Right atrium auricular region (tissue), 2 donors: ENCODE measurements around the gene ZNF69. TPM values are rescaled to one million over a fixed set of nuclear protein-coding genes. Genes with fewer than 3 reads are reported as not detected.

Experiments
- DNase-seq: peaks from one replicate; pipeline ENCODE4 v3.0.0-alpha.2; 2019; ENCODE audit warnings: low spot score
- H3K27ac ChIP-seq, 2 donors: fragments of 200-600 bp; sonication (generic); 1 replicate in 1 of 2; 2 replicates in 1 of 2; pipeline ENCODE4 v1.5.1; 2016 to 2019
- H3K27me3 ChIP-seq, 2 donors: fragments of 200-600 bp; sonication (generic); one replicate each; pipeline versions ENCODE4 v1.5.1 to v1.6.0; 2017 to 2019
- H3K36me3 ChIP-seq: fragments of 200-600 bp; sonication (generic); one replicate; pipeline ENCODE4 v1.5.1; 2016
- H3K4me1 ChIP-seq, 2 donors: fragments of 200-600 bp; sonication (generic); one replicate each; pipeline versions ENCODE4 v1.5.1 to v1.6.0; 2017 to 2019
- H3K4me3 ChIP-seq, 2 donors: fragments of 200-600 bp; sonication (generic); 1 replicate in 1 of 2; 2 replicates in 1 of 2; pipeline ENCODE4 v1.5.1; 2017 to 2019; ENCODE audit warnings: mild to moderate bottlenecking in 1 of 2, moderate library complexity in 1 of 2
- H3K9me3 ChIP-seq, 2 donors: fragments of 200-600 bp; sonication (generic); one replicate each; pipeline ENCODE4 v1.5.1; 2019
- CTCF ChIP-seq, 2 donors: fragments of 200-600 bp; sonication (generic); IDR thresholded peaks; one replicate each; pipeline ENCODE4 v1.5.1; 2019; ENCODE audit warnings: antibody characterized with exemption in 2 of 2
- total RNA-seq, 2 donors: library from RNA; depleted of rRNA; stranded (reverse); fragments of >200 nt; gene quantifications; one replicate each; pipeline ENCODE4 v1.1.0, GENCODE V29; 2016

Gene ZNF69
- total RNA-seq, 2 donors from 2014 or later = 4.2 to 6.3 TPM

- H3K9me3 ChIP-seq = peaks cover 46 to 77% of the 10 kb centered on the region in 2 donors
- TF ChIP-seq CTCF (IDR thresholded peaks at IDR 0.05) = no peak
- H3K4me3 ChIP-seq = no peak overlapping the region
- no peak overlapping the region for H3K27ac ChIP-seq
- DNase-seq = no peak
- no peaks in the 10 kb centered on the region for H3K27me3 ChIP-seq
- no peaks in the 10 kb centered on the region for H3K4me1 ChIP-seq
- peaks cover 46% of the 10 kb centered on the region for H3K36me3 ChIP-seq
These were observed 62.7 kb downstream of the ZNF69 start for GRCh38 chr19:11950312-11950711.

Other genes starting within 250 kb of the ZNF69 start
- 1 to 10 TPM; 2.6 to 4.0 TPM for gene ZNF823, start 148.8 kb upstream of the ZNF69 start, total RNA-seq
- 1 to 10 TPM; 2.0 to 3.4 TPM for gene ZNF441, start 120.8 kb upstream of the ZNF69 start, total RNA-seq
- 1 to 10 TPM; 1.6 to 6.2 TPM for gene ZNF491, start 89.3 kb upstream of the ZNF69 start, total RNA-seq
- gene ZNF440, start 73.5 kb upstream of the ZNF69 start, total RNA-seq = 1 to 10 TPM; 3.4 to 4.5 TPM
- 1 to 10 TPM; 2.6 to 4.6 TPM for gene ZNF439, start 39.1 kb upstream of the ZNF69 start, total RNA-seq
- 1 to 10 TPM; 4.4 to 5.2 TPM for gene ZNF700, start 37.3 kb downstream of the ZNF69 start, total RNA-seq
- gene ZNF763, start 77.3 kb downstream of the ZNF69 start, total RNA-seq = 1 to 10 TPM; 1.4 to 2.6 TPM
- 1 to 10 TPM; 4.4 to 5.5 TPM for gene ZNF433, start 147.9 kb downstream of the ZNF69 start, total RNA-seq
- gene ZNF878, start 165.2 kb downstream of the ZNF69 start, total RNA-seq = under 1 TPM; 0.20 to 0.26 TPM
- 10 to 100 TPM in 1 of 2 donors, 1 to 10 TPM in 1; 6.2 to 10.8 TPM for gene ZNF844, start 176.9 kb downstream of the ZNF69 start, total RNA-seq